AG10803 (cell line): ENCODE data around the gene DPM2.

ENCODE experiments used
- DNase-seq: peaks from one replicate; pipeline ENCODE4 v3.0.0; 2010; ENCODE audit warnings: low read depth
- H3K4me3 ChIP-seq: 2 replicates; pipeline ENCODE4 v1.5.1; 2011; ENCODE audit warnings: mild to moderate bottlenecking, low read length, control low read depth
- CTCF ChIP-seq: conservative IDR thresholded peaks from 2 replicates; pipeline ENCODE4 v1.5.1; 2011; ENCODE audit warnings: mild to moderate bottlenecking, low read length, control low read depth, inconsistent platforms

Gene DPM2

DNA sequence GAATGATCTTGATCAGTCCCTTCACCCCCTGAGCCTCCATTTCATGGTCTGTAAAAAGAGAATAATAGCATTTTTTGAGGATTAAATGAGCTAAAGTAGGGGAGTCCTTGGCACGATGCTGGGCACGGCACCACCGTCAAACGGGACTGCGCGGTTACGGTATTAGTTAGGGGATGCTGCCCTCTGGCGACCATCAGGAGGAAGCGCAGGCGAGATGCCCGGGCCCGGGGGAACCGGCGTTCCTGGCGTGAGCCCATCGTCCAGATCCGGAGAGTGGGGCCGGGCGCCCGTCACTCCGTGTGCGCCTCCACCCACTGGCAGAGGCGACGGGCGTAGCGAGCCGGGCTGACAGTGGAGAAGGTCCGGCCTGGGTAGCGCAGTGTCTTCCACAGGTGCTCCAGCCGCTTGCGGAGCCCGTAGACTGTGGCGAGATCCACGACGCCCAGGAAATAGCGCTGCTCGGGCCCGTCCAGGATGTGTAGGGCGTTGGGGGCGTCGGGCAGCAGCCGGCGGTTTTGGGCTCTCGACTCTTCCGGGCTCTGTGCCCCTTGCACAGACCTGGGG, 16.0 kb downstream of the DPM2 start:
- H3K4me3 ChIP-seq = peak overlapping the region; percentile 51
- no peak for DNase-seq
- TF ChIP-seq CTCF = peak; percentile 77

GRCh38 chr9:127920794-127921193, 16.9 kb downstream of the DPM2 start:
- DNase-seq = no peak
- H3K4me3 ChIP-seq = no peak overlapping the region
- TF ChIP-seq CTCF = no peak

DNA sequence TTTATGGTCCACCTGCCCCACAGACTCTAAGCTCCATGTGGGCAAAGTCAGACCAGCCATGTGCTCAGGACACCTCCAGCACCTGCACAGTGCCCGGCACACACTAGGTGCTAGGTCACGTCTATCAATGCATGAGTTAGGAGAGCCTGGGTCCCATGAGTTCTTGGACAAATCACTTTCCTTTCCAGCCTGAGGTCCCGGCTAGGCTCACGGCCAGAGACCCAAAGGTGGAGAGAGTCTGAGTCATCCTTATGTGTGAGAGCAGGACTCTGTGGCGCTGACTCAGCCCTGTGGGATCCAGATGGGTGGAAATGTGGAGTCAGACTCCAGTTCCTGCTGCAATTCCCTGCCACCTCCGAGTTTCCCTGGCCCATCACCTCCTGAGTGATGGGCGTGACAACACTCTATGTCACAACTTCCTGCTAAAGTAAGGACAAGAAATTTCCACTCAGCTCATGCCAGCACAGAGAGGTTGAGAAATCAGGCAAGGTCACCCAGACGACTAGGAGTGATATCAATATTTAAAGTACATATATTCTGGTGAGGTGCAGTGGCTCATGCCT, 18.3 kb downstream of the DPM2 start:
- DNase-seq = peak; percentile 100

GRCh38 chr9:127918183-127919107, 19.2 kb downstream of the DPM2 start:
- TF ChIP-seq CTCF = 0 out of 2 replicates have a peak, but pooled peaks have one; percentile 5
- DNase-seq = peak; percentile 55
- H3K4me3 ChIP-seq = no peak overlapping the region

More for the DNA sequence above, 18.3 kb downstream of the DPM2 start:
- H3K4me3 ChIP-seq = no peak overlapping the region
- no peak for TF ChIP-seq CTCF

DNA sequence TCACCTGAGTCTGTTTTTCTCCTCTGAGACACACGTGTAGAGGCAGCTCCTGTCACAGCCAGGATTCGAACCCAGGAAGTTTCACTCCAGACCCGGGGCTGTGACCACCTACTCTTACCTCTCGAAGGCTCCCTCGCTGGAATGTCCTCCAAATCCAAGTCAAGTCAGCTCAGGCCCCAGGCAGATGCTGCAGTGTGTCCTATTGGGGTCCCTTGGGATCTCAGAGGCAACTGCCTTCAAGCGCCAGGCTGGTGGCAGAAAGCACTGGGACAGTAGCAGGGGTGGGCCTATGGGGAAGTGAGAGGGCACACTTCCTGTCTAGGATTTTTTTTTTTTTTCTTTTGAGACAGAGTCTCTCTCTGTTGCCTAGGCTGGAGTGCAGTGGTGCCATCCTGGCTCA, 20.1 kb downstream of the DPM2 start:
- H3K4me3 ChIP-seq = no peak overlapping the region
- DNase-seq = no peak
- TF ChIP-seq CTCF = no peak

GRCh38 chr9:127916720-127917581, 20.7 kb downstream of the DPM2 start, which contains the start of gene ST6GALNAC4:
Gene ST6GALNAC4, minus strand, starts transcription at chr9:127917041. Its CDS starts 622 bp downstream, at chr9:127916419.
- TF ChIP-seq CTCF = no peak
- peak; percentile 90 for DNase-seq
- peak within 1 kb of the TSS; percentile 80 for H3K4me3 ChIP-seq
